ENCODE results near the gene IPO8.

DNA sequence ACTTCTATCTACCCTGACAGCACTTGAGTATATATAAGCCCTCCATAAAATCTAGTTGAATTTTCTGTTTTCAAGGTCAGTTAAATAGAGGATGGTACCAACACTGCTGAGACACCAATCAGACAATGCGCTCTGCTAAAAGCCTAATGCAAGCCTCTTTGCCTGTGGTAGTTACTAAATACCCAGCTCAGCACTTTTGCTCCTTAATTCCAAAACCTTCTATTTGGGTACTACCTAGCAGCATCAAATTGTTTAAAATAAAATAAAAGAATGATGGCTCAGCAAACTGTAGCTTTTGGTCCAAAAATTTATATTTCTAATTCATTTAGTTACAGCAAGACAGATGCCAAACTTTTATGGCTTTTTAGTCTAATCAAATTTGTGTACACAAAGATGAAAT, 107.9 kb downstream of the IPO8 start:
- TF ChIP-seq, protein P1, sequence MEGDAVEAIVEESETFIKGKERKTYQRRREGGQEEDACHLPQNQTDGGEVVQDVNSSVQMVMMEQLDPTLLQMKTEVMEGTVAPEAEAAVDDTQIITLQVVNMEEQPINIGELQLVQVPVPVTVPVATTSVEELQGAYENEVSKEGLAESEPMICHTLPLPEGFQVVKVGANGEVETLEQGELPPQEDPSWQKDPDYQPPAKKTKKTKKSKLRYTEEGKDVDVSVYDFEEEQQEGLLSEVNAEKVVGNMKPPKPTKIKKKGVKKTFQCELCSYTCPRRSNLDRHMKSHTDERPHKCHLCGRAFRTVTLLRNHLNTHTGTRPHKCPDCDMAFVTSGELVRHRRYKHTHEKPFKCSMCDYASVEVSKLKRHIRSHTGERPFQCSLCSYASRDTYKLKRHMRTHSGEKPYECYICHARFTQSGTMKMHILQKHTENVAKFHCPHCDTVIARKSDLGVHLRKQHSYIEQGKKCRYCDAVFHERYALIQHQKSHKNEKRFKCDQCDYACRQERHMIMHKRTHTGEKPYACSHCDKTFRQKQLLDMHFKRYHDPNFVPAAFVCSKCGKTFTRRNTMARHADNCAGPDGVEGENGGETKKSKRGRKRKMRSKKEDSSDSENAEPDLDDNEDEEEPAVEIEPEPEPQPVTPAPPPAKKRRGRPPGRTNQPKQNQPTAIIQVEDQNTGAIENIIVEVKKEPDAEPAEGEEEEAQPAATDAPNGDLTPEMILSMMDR (conservative IDR thresholded peaks at IDR 0.05): no peak
- no peak for TF ChIP-seq EZH2 (IDR thresholded peaks at IDR 0.05; ENCODE audit: low read depth)
